Activated CD4-positive, alpha-beta T cell treated with anti-CD3 and anti-CD28 coated beads, Interleukin-2, amount 10 ng/mL, durations not matched to agents 24 days and 14 days (primary cell): Measurements from ENCODE around the gene PLEKHA7. TPM values are rescaled to one million over a fixed set of nuclear protein-coding genes. Genes with fewer than 3 reads are reported as not detected.
A peak's percentile ranks its signal among the peaks of the same experiment; 100 is the strongest.

Experiments used
- DNase-seq: peaks from one replicate; pipeline ENCODE4 v3.0.0; 2022
- H3K27ac Mint-ChIP-seq: one replicate; pipeline ENCODE4 v1.8.0; 2022; ENCODE audit warnings: mild to moderate bottlenecking, mixed read lengths
- H3K27me3 Mint-ChIP-seq: one replicate; pipeline ENCODE4 v1.8.0; 2022; ENCODE audit warnings: mixed read lengths
- H3K36me3 Mint-ChIP-seq: one replicate; pipeline ENCODE4 v1.8.0; 2022; ENCODE audit warnings: low read depth, mild to moderate bottlenecking, mixed read lengths
- H3K4me1 Mint-ChIP-seq: one replicate; pipeline ENCODE4 v1.8.0; 2021; ENCODE audit warnings: mixed read lengths
- H3K4me3 Mint-ChIP-seq: one replicate; pipeline ENCODE4 v1.8.0; 2022; ENCODE audit warnings: mild to moderate bottlenecking, moderate library complexity, mixed read lengths
- H3K9me3 Mint-ChIP-seq: one replicate; pipeline ENCODE4 v1.8.0; 2021; ENCODE audit warnings: mixed read lengths
- intact Hi-C: fragments of 100-400 bp; cut with micrococcal nuclease; formaldehyde crosslinking; loops from one replicate; pipeline ENCODE4 v1.15.1; 2023
- total RNA-seq: library from RNA; stranded (reverse); gene quantifications from 2 replicates; pipeline ENCODE4 v1.2.3, GENCODE V29; 2022

PLEKHA7 gene
- total RNA-seq, 1 donor from 2014 or later, result 16.7 TPM

GRCh38 chr11:16771350-16772140 lies 242.7 kb downstream of the PLEKHA7 start:
- Mint-ChIP-seq H3K9me3 (no peaks in the 10 kb centered on the region), H3K27ac (no peak overlapping the region), H3K36me3 (no peaks in the 10 kb centered on the region), H3K27me3 (peaks cover 2% of the 10 kb centered on the region), H3K4me3 (no peak overlapping the region), H3K4me1 (no peaks in the 10 kb centered on the region)
- no peak for DNase-seq
- intact Hi-C loops, result no loop called here

- peaks cover 4% of the 10 kb centered on the region for H3K27me3 Mint-ChIP-seq
- no peak overlapping the region for H3K4me3 Mint-ChIP-seq
- no peaks in the 10 kb centered on the region for H3K36me3 Mint-ChIP-seq
- H3K9me3 Mint-ChIP-seq, result no peaks in the 10 kb centered on the region
- DNase-seq, result no peak
- no peak overlapping the region for H3K27ac Mint-ChIP-seq
- intact Hi-C loops, result no loop called here
- no peaks in the 10 kb centered on the region for H3K4me1 Mint-ChIP-seq
Observed at GRCh38 chr11:16770016-16770415, 244.2 kb downstream of the PLEKHA7 start.

- Mint-ChIP-seq H3K4me1 (no peaks in the 10 kb centered on the region), H3K36me3 (no peaks in the 10 kb centered on the region), H3K27me3 (peaks cover 4% of the 10 kb centered on the region), H3K27ac (no peak overlapping the region), H3K9me3 (no peaks in the 10 kb centered on the region), H3K4me3 (no peak overlapping the region)
- intact Hi-C loops, result no loop called here
- no peak for DNase-seq
Observed at GRCh38 chr11:16769386-16769785, 244.8 kb downstream of the PLEKHA7 start.

- no peak overlapping the region for H3K27ac Mint-ChIP-seq
- no peaks in the 10 kb centered on the region for H3K36me3 Mint-ChIP-seq
- H3K27me3 Mint-ChIP-seq, result peaks cover 4% of the 10 kb centered on the region
- intact Hi-C loops, result no loop called here
- no peak overlapping the region for H3K4me3 Mint-ChIP-seq
- DNase-seq, result no peak
- H3K4me1 Mint-ChIP-seq, result no peaks in the 10 kb centered on the region
- H3K9me3 Mint-ChIP-seq, result no peaks in the 10 kb centered on the region
Observed at GRCh38 chr11:16767957-16768356, 246.3 kb downstream of the PLEKHA7 start.

- no peaks in the 10 kb centered on the region for H3K4me1 Mint-ChIP-seq
- DNase-seq, result no peak
- no peak overlapping the region for H3K4me3 Mint-ChIP-seq
- no peaks in the 10 kb centered on the region for H3K36me3 Mint-ChIP-seq
- H3K9me3 Mint-ChIP-seq, result no peaks in the 10 kb centered on the region
- intact Hi-C loops, result no loop called here
- peaks cover 4% of the 10 kb centered on the region for H3K27me3 Mint-ChIP-seq
- no peak overlapping the region for H3K27ac Mint-ChIP-seq
Observed at GRCh38 chr11:16767137-16767536, 247.1 kb downstream of the PLEKHA7 start.

GRCh38 chr11:16764888-16765287 lies 249.3 kb downstream of the PLEKHA7 start:
- Mint-ChIP-seq H3K36me3 (no peaks in the 10 kb centered on the region), H3K27me3 (peaks cover 4% of the 10 kb centered on the region), H3K4me3 (no peak overlapping the region), H3K27ac (no peak overlapping the region), H3K9me3 (no peaks in the 10 kb centered on the region), H3K4me1 (peaks cover 2% of the 10 kb centered on the region)
- intact Hi-C loops, result no loop called here
- no peak for DNase-seq

- H3K4me1 Mint-ChIP-seq, result peaks cover 9% of the 10 kb centered on the region
- peaks cover 4% of the 10 kb centered on the region for H3K27me3 Mint-ChIP-seq
- peaks cover 7% of the 10 kb centered on the region for H3K36me3 Mint-ChIP-seq
Observed at GRCh38 chr11:16763746-16764145, 250.5 kb downstream of the PLEKHA7 start.

GRCh38 chr11:16759857-16760508 lies 254.2 kb downstream of the PLEKHA7 start:
- Mint-ChIP-seq H3K9me3 (no peaks in the 10 kb centered on the region), H3K27ac (no peak overlapping the region), H3K27me3 (peaks cover 2% of the 10 kb centered on the region), H3K4me3 (no peak overlapping the region), H3K4me1 (peaks cover 9% of the 10 kb centered on the region), H3K36me3 (peaks cover 29% of the 10 kb centered on the region)
- no peak for DNase-seq
- intact Hi-C loops, result no loop called here

More at GRCh38 chr11:16763746-16764145, 250.5 kb downstream of the PLEKHA7 start:
- Mint-ChIP-seq H3K4me3 (no peak overlapping the region), H3K9me3 (no peaks in the 10 kb centered on the region), H3K27ac (no peak overlapping the region)
- DNase-seq, result no peak
- intact Hi-C loops, result no loop called here

GRCh38 chr11:16758382-16759024 lies 255.7 kb downstream of the PLEKHA7 start:
- intact Hi-C loops, result no loop called here
- Mint-ChIP-seq H3K27me3 (no peaks in the 10 kb centered on the region), H3K36me3 (peaks cover 39% of the 10 kb centered on the region), H3K9me3 (no peaks in the 10 kb centered on the region), H3K4me3 (no peak overlapping the region), H3K27ac (no peak overlapping the region), H3K4me1 (peaks cover 12% of the 10 kb centered on the region)
- no peak for DNase-seq

GRCh38 chr11:16750417-16750816 lies 263.8 kb downstream of the PLEKHA7 start:
- intact Hi-C loops, result no loop called here
- Mint-ChIP-seq H3K36me3 (peaks cover 69% of the 10 kb centered on the region), H3K4me3 (no peak overlapping the region)

GRCh38 chr11:16749666-16750065 lies 264.5 kb downstream of the PLEKHA7 start:
- Mint-ChIP-seq H3K4me1 (peaks cover 21% of the 10 kb centered on the region), H3K4me3 (no peak overlapping the region), H3K27me3 (no peaks in the 10 kb centered on the region), H3K27ac (peak overlapping the region; percentile 84), H3K36me3 (peaks cover 74% of the 10 kb centered on the region), H3K9me3 (no peaks in the 10 kb centered on the region)
- no peak for DNase-seq
- intact Hi-C loops, result loop anchor here (1.0 kb wide), 1 partner anchor 11 kb away; the partner anchor contains the start of gene C11orf58

More at GRCh38 chr11:16750417-16750816, 263.8 kb downstream of the PLEKHA7 start:
- no peak for DNase-seq
- H3K9me3 Mint-ChIP-seq, result no peaks in the 10 kb centered on the region
- H3K27ac Mint-ChIP-seq, result no peak overlapping the region
- H3K4me1 Mint-ChIP-seq, result peaks cover 18% of the 10 kb centered on the region
- no peaks in the 10 kb centered on the region for H3K27me3 Mint-ChIP-seq

- Mint-ChIP-seq H3K9me3 (no peaks in the 10 kb centered on the region), H3K4me3 (no peak overlapping the region), H3K36me3 (peaks cover 76% of the 10 kb centered on the region), H3K27me3 (no peaks in the 10 kb centered on the region), H3K4me1 (peaks cover 24% of the 10 kb centered on the region), H3K27ac (peak overlapping the region; percentile 84)
- no peak for DNase-seq
- intact Hi-C loops, result loop anchor here (1.0 kb wide), 1 partner anchor 11 kb away; the partner anchor contains the start of gene C11orf58
Observed at GRCh38 chr11:16749092-16749491, 265.1 kb downstream of the PLEKHA7 start.

GRCh38 chr11:16745950-16746605 lies 268.1 kb downstream of the PLEKHA7 start:
- no peaks in the 10 kb centered on the region for H3K27me3 Mint-ChIP-seq
- H3K27ac Mint-ChIP-seq, result no peak overlapping the region
- peaks cover 72% of the 10 kb centered on the region for H3K36me3 Mint-ChIP-seq
- peaks cover 38% of the 10 kb centered on the region for H3K4me1 Mint-ChIP-seq
- no peak overlapping the region for H3K4me3 Mint-ChIP-seq
- DNase-seq, result no peak
- intact Hi-C loops, result no loop called here
- no peaks in the 10 kb centered on the region for H3K9me3 Mint-ChIP-seq
